WTC11 (cell line): ENCODE data around the gene CDC6. TPM values are rescaled to one million over a fixed set of nuclear protein-coding genes. Genes with fewer than 3 reads are reported as not detected.

Experiments used
- ATAC-seq: fragments of 200-7000 bp; cut with Tn5 transposase; 2 replicates; pipeline ENCODE4 v1.10.0; 2021; ENCODE audit warnings: mild to moderate bottlenecking, moderate library complexity
- CTCF ChIA-PET: fragments of 300-600 bp; sonication (Branson Sonifier 250); formaldehyde crosslinking; loops from one replicate; lab custom pipeline; 2021; ENCODE audit warnings: antibody characterized with exemption; lab: Charles Lee
- POLR2A ChIA-PET: fragments of 350-600 bp; sonication (Branson Sonifier 250); formaldehyde crosslinking; loops from one replicate; lab custom pipeline; 2021; ENCODE audit warnings: antibody characterized with exemption; lab: Charles Lee
- DNase-seq: peaks from one replicate; pipeline ENCODE4 v3.0.0; 2021; ENCODE audit warnings: low spot score
- H3K27ac Mint-ChIP-seq: 2 replicates; pipeline ENCODE4 v1.8.0; 2021; ENCODE audit warnings: mixed read lengths
- H3K27me3 Mint-ChIP-seq: 2 replicates; pipeline ENCODE4 v1.8.0; 2021; ENCODE audit warnings: low read depth, mild to moderate bottlenecking, moderate library complexity, mixed read lengths
- H3K36me3 Mint-ChIP-seq: 2 replicates; pipeline ENCODE4 v1.8.0; 2021; ENCODE audit warnings: mixed read lengths
- H3K4me1 Mint-ChIP-seq: 2 replicates; pipeline ENCODE4 v1.8.0; 2022; ENCODE audit warnings: mixed read lengths
- H3K4me3 Mint-ChIP-seq: 2 replicates; pipeline ENCODE4 v1.8.0; 2021; ENCODE audit warnings: mild to moderate bottlenecking, moderate library complexity, mixed read lengths
- H3K9me3 Mint-ChIP-seq: 2 replicates; pipeline ENCODE4 v1.8.0; 2021; ENCODE audit warnings: mixed read lengths
- CBFB ChIP-seq: sonication (generic); formaldehyde crosslinking; IDR thresholded peaks from 2 replicates; pipeline ENCODE4 v1.8.1; 2022; ENCODE audit warnings: mild to moderate bottlenecking, low read depth, missing genetic modification reagents
- EMX1 ChIP-seq: fragments of 250-450 bp; sonication (Bioruptor Pico); IDR thresholded peaks from 2 replicates; pipeline ENCODE4 v1.8.0; 2021; ENCODE audit warnings: mild to moderate bottlenecking
- FOXP1 ChIP-seq: sonication (generic); formaldehyde crosslinking; IDR thresholded peaks from 2 replicates; pipeline ENCODE4 v1.8.0; 2022; ENCODE audit warnings: missing genetic modification reagents, mild to moderate bottlenecking, moderate library complexity, borderline replicate concordance
- GABPB1 ChIP-seq: sonication (generic); formaldehyde crosslinking; IDR thresholded peaks from 2 replicates; pipeline ENCODE4 v1.8.1; 2023; ENCODE audit warnings: mild to moderate bottlenecking, missing genetic modification reagents
- GTF2I ChIP-seq: fragments of 250-450 bp; sonication (Bioruptor Pico); conservative IDR thresholded peaks from 2 replicates; pipeline ENCODE4 v1.4.0; 2021; ENCODE audit warnings: mild to moderate bottlenecking
- KAT7 ChIP-seq: sonication (generic); formaldehyde crosslinking; IDR thresholded peaks from 2 replicates; pipeline ENCODE4 v1.8.1; 2023; ENCODE audit warnings: missing genetic modification reagents, mild to moderate bottlenecking, borderline replicate concordance
- OVOL2 ChIP-seq: fragments of 250-450 bp; sonication (Bioruptor Pico); IDR thresholded peaks from 2 replicates; pipeline ENCODE4 v1.9.0; 2021; ENCODE audit warnings: mild to moderate bottlenecking, borderline replicate concordance
- PRRX2 ChIP-seq: fragments of 250-450 bp; sonication (Bioruptor Pico); IDR thresholded peaks from 2 replicates; pipeline ENCODE4 v1.8.0; 2021; ENCODE audit warnings: mild to moderate bottlenecking
- SMAD4 ChIP-seq: sonication (generic); formaldehyde crosslinking; IDR thresholded peaks from 2 replicates; pipeline ENCODE4 v1.8.0; 2022; ENCODE audit warnings: mild to moderate bottlenecking, missing genetic modification reagents
- TP53 ChIP-seq: sonication (generic); formaldehyde crosslinking; IDR thresholded peaks from 2 replicates; pipeline ENCODE4 v1.8.1; 2023; ENCODE audit warnings: mild to moderate bottlenecking, missing genetic modification reagents
- ZNF219 ChIP-seq: sonication (generic); formaldehyde crosslinking; IDR thresholded peaks from 2 replicates; pipeline ENCODE4 v1.8.0; 2023; ENCODE audit warnings: missing genetic modification reagents, mild to moderate bottlenecking, borderline replicate concordance
- total RNA-seq: library from RNA; stranded (reverse); gene quantifications from 3 replicates; pipeline ENCODE4 v1.2.3, GENCODE V29; 2021
- TF ChIP-seq, protein P1 (sequence below): sonication (generic); formaldehyde crosslinking; IDR thresholded peaks from 2 replicates; pipeline ENCODE4 v1.8.0; 2022; ENCODE audit warnings: mild to moderate bottlenecking, missing genetic modification reagents
- TF ChIP-seq, protein P2 (sequence below): sonication (generic); formaldehyde crosslinking; IDR thresholded peaks from 2 replicates; pipeline ENCODE4 v1.8.1; 2022; ENCODE audit warnings: low read depth, missing genetic modification reagents, borderline replicate concordance
- TF ChIP-seq, protein P3 (sequence below): sonication (generic); formaldehyde crosslinking; IDR thresholded peaks from 2 replicates; pipeline ENCODE4 v1.8.1; 2022; ENCODE audit warnings: mild to moderate bottlenecking, moderate library complexity, missing genetic modification reagents
- TF ChIP-seq, protein P4 (sequence below): sonication (generic); formaldehyde crosslinking; IDR thresholded peaks from 2 replicates; pipeline ENCODE4 v1.8.0; 2023; ENCODE audit warnings: missing genetic modification reagents
- TF ChIP-seq, protein P5 (sequence below): sonication (generic); formaldehyde crosslinking; IDR thresholded peaks from 2 replicates; pipeline ENCODE4 v1.8.1; 2023; ENCODE audit warnings: mild to moderate bottlenecking, missing genetic modification reagents, moderate library complexity
- TF ChIP-seq, protein P6 (sequence below): sonication (generic); formaldehyde crosslinking; IDR thresholded peaks from 2 replicates; pipeline ENCODE4 v1.8.1; 2022; ENCODE audit warnings: missing genetic modification reagents, borderline replicate concordance
- TF ChIP-seq, protein P7 (sequence below): sonication (generic); formaldehyde crosslinking; conservative IDR thresholded peaks from 2 replicates; pipeline ENCODE4 v1.8.1; 2023; ENCODE audit warnings: mild to moderate bottlenecking, low read depth, missing genetic modification reagents, moderate library complexity
- TF ChIP-seq, protein P8 (sequence below): fragments of 250-450 bp; sonication (Bioruptor Pico); conservative IDR thresholded peaks from 2 replicates; pipeline ENCODE4 v1.9.0; 2021; ENCODE audit warnings: mild to moderate bottlenecking
- TF ChIP-seq, protein P9 (sequence below): sonication (generic); formaldehyde crosslinking; IDR thresholded peaks from 2 replicates; pipeline ENCODE4 v1.8.0; 2022; ENCODE audit warnings: missing genetic modification reagents

The CDC6 gene
- total RNA-seq, 1 experiment from 2014 or later = 125 TPM

DNA sequence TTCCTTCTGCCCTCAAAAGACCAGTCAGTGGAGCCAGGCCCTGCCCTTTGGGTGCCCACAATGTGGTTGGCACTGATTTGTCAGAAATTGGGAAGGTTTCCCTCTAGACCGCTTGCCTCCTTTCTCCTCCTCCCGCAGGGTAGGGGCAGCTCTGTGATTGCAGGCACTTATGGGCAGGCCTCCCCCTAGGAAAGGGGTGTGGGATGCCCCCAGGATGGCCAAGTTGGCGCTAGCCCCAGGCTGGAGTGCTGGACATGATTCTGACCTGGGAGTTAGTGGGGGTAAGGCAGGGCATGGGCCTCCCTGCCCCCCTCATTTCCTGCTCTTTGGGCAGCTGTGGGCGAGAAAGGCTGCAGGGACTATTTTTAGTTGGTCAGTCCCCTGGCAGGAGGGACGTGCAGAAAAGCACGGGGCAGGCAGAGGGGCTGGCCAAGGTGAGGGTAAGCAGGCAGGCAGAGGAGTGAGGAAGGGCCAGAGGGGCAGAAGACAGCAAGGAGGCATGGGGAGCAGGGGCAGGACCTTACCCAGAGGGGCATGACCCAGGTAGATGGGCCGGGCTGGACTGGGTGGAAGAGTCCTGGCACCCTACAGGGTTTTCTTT is 24.6 kb downstream of the CDC6 start (continued):
- no peak for TF ChIP-seq GTF2I (CRISPR knock-in tag)
- no peak for TF ChIP-seq GABPB1
- TF ChIP-seq, protein P1, sequence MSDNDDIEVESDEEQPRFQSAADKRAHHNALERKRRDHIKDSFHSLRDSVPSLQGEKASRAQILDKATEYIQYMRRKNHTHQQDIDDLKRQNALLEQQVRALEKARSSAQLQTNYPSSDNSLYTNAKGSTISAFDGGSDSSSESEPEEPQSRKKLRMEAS = no peak
- no peak for TF ChIP-seq ZNF219 (CRISPR knock-in tag)
- TF ChIP-seq OVOL2 = no peak
- TF ChIP-seq TP53 = no peak

DNA sequence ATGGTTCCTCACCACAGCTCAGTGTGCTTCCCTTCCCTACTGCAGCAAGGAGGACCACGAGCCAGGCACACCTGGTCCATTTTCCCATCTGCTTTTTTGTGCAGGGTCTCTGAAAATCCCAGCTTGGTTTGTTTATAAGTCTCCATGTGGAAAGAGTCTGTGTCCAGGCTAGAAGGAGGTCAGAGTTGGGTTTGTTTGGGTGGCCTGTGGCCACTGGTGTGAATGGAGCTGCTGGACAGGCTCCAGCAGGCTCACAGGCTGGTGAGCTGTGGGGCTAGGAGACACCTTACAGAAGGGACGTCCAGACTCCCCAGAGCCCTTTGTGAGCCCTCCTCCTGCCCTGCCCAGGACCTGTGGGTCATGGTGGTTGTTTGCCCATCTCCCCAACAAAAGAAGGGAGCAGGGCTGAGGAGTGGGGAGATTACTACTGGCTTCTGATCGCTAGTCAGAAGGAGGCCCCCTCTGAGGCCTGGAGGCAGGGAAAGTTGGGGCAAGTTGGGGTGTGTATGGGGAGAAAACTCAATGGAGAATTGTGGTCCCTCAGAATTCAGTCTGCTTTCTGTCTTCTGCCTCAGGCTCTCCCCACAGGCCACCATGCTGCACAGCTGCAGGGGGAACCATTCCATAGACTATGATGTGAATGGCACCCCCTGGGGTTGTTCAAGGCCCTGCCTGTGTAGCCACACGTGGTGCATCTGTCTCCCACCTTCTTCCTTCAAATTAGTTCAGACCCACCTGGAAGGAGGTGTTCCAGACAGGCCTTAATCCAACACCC is 25.4 kb downstream of the CDC6 start:
- Mint-ChIP-seq H3K27me3 (peaks cover 14% of the 10 kb centered on the region), H3K4me3 (no peak overlapping the region), H3K27ac (no peak overlapping the region), H3K36me3 (no peaks in the 10 kb centered on the region), H3K4me1 (peaks cover 63% of the 10 kb centered on the region), H3K9me3 (no peaks in the 10 kb centered on the region)
- ChIA-PET CTCF (interaction anchor here (0.7 to 2.3 kb wide), 2 partner anchors 42 to 132 kb away, joined by 5 to 12 read pairs; no protein-coding TSS in a partner anchor), POLR2A (no interaction called here)
- ATAC-seq = no peak
- DNase-seq = peak; percentile 6
- TF ChIP-seq EMX1 (CRISPR knock-in tag) = no peak
- no peak for TF ChIP-seq CBFB (CRISPR knock-in tag)
- TF ChIP-seq, protein P2, sequence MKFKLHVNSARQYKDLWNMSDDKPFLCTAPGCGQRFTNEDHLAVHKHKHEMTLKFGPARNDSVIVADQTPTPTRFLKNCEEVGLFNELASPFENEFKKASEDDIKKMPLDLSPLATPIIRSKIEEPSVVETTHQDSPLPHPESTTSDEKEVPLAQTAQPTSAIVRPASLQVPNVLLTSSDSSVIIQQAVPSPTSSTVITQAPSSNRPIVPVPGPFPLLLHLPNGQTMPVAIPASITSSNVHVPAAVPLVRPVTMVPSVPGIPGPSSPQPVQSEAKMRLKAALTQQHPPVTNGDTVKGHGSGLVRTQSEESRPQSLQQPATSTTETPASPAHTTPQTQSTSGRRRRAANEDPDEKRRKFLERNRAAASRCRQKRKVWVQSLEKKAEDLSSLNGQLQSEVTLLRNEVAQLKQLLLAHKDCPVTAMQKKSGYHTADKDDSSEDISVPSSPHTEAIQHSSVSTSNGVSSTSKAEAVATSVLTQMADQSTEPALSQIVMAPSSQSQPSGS = no peak
- TF ChIP-seq, protein P3, sequence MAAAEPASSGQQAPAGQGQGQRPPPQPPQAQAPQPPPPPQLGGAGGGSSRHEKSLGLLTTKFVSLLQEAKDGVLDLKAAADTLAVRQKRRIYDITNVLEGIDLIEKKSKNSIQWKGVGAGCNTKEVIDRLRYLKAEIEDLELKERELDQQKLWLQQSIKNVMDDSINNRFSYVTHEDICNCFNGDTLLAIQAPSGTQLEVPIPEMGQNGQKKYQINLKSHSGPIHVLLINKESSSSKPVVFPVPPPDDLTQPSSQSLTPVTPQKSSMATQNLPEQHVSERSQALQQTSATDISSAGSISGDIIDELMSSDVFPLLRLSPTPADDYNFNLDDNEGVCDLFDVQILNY (CRISPR knock-in tag) = no peak
- TF ChIP-seq, protein P4, sequence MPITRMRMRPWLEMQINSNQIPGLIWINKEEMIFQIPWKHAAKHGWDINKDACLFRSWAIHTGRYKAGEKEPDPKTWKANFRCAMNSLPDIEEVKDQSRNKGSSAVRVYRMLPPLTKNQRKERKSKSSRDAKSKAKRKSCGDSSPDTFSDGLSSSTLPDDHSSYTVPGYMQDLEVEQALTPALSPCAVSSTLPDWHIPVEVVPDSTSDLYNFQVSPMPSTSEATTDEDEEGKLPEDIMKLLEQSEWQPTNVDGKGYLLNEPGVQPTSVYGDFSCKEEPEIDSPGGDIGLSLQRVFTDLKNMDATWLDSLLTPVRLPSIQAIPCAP (CRISPR knock-in tag) = no peak
- TF ChIP-seq, protein P5, sequence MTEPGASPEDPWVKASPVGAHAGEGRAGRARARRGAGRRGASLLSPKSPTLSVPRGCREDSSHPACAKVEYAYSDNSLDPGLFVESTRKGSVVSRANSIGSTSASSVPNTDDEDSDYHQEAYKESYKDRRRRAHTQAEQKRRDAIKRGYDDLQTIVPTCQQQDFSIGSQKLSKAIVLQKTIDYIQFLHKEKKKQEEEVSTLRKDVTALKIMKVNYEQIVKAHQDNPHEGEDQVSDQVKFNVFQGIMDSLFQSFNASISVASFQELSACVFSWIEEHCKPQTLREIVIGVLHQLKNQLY (CRISPR knock-in tag) = no peak
- TF ChIP-seq, protein P6, sequence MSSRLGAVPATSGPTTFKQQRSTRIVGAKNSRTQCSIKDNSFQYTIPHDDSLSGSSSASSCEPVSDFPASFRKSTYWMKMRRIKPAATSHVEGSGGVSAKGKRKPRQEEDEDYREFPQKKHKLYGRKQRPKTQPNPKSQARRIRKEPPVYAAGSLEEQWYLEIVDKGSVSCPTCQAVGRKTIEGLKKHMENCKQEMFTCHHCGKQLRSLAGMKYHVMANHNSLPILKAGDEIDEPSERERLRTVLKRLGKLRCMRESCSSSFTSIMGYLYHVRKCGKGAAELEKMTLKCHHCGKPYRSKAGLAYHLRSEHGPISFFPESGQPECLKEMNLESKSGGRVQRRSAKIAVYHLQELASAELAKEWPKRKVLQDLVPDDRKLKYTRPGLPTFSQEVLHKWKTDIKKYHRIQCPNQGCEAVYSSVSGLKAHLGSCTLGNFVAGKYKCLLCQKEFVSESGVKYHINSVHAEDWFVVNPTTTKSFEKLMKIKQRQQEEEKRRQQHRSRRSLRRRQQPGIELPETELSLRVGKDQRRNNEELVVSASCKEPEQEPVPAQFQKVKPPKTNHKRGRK (CRISPR knock-in tag) = no peak
- TF ChIP-seq KAT7 (CRISPR knock-in tag) = no peak
- TF ChIP-seq, protein P7, sequence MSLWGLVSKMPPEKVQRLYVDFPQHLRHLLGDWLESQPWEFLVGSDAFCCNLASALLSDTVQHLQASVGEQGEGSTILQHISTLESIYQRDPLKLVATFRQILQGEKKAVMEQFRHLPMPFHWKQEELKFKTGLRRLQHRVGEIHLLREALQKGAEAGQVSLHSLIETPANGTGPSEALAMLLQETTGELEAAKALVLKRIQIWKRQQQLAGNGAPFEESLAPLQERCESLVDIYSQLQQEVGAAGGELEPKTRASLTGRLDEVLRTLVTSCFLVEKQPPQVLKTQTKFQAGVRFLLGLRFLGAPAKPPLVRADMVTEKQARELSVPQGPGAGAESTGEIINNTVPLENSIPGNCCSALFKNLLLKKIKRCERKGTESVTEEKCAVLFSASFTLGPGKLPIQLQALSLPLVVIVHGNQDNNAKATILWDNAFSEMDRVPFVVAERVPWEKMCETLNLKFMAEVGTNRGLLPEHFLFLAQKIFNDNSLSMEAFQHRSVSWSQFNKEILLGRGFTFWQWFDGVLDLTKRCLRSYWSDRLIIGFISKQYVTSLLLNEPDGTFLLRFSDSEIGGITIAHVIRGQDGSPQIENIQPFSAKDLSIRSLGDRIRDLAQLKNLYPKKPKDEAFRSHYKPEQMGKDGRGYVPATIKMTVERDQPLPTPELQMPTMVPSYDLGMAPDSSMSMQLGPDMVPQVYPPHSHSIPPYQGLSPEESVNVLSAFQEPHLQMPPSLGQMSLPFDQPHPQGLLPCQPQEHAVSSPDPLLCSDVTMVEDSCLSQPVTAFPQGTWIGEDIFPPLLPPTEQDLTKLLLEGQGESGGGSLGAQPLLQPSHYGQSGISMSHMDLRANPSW = no peak
- no peak for TF ChIP-seq PRRX2 (CRISPR knock-in tag)
- TF ChIP-seq SMAD4 = no peak
- TF ChIP-seq, protein P8, sequence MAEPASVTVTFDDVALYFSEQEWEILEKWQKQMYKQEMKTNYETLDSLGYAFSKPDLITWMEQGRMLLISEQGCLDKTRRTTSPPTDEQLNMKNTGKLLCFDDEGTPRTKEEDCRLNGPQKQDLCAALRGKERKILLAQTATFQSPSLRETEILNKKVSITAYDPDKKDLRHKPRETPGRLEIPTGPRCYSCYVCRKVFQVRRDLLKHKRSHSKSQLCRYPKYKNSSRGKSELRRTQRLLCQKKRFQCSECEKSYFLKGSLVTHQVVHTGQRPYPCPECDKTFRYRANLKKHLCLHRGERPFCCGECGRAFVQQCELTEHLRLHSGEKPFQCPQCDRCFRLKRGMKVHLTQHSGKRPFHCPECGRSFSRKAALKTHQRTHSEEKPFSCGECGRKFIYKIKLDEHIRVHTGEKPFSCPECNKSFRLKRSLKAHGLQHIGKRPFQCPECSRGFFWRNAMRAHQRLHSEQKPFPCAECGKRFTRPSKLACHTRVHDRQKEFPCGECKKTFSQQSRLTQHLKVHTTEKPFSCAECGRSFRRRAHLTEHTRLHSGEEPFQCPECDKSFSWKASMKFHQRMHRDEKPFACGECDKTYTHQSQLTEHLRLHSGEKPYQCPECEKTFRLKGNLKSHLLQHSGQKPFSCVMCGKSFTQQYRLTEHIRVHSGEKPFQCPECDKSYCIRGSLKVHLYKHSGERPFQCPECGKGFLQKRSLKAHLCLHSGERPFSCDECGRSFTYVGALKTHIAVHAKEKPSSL (CRISPR knock-in tag) = no peak
- no peak for TF ChIP-seq OVOL2
- TF ChIP-seq, protein P9, sequence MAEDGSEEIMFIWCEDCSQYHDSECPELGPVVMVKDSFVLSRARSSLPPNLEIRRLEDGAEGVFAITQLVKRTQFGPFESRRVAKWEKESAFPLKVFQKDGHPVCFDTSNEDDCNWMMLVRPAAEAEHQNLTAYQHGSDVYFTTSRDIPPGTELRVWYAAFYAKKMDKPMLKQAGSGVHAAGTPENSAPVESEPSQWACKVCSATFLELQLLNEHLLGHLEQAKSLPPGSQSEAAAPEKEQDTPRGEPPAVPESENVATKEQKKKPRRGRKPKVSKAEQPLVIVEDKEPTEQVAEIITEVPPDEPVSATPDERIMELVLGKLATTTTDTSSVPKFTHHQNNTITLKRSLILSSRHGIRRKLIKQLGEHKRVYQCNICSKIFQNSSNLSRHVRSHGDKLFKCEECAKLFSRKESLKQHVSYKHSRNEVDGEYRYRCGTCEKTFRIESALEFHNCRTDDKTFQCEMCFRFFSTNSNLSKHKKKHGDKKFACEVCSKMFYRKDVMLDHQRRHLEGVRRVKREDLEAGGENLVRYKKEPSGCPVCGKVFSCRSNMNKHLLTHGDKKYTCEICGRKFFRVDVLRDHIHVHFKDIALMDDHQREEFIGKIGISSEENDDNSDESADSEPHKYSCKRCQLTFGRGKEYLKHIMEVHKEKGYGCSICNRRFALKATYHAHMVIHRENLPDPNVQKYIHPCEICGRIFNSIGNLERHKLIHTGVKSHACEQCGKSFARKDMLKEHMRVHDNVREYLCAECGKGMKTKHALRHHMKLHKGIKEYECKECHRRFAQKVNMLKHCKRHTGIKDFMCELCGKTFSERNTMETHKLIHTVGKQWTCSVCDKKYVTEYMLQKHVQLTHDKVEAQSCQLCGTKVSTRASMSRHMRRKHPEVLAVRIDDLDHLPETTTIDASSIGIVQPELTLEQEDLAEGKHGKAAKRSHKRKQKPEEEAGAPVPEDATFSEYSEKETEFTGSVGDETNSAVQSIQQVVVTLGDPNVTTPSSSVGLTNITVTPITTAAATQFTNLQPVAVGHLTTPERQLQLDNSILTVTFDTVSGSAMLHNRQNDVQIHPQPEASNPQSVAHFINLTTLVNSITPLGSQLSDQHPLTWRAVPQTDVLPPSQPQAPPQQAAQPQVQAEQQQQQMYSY (CRISPR knock-in tag) = no peak
- no peak for TF ChIP-seq FOXP1 (CRISPR knock-in tag)
